Skeletal muscle cell (primary cell): ENCODE data around the gene SEMA6D.
"Not testable (repeated sequence)": the region's sequence is repeated elsewhere in the genome, so short reads cannot be mapped to it uniquely, and the experiment has no call there.

Source experiments
- DNase-seq: peaks from one replicate; pipeline ENCODE4 v3.0.0-alpha.2; 2010; ENCODE audit warnings: low read depth
- H3K4me3 ChIP-seq: 2 replicates; pipeline ENCODE4 v1.5.1; 2011; ENCODE audit warnings: low read depth, mild to moderate bottlenecking, control low read depth, low read length, moderate library complexity

Gene SEMA6D

GRCh38 chr15:47716516-47716915 is 789 bp upstream of the SEMA6D start:
- peak overlapping the region; percentile 71 for H3K4me3 ChIP-seq

GRCh38 chr15:47718497-47719437 is 1.5 kb downstream of the SEMA6D start:
- DNase-seq = peak; percentile 9
- H3K4me3 ChIP-seq = peak overlapping the region; percentile 71

More at GRCh38 chr15:47716516-47716915, 789 bp upstream of the SEMA6D start:
- no peak for DNase-seq

- no peak for DNase-seq
- no peak overlapping the region for H3K4me3 ChIP-seq
Measured at GRCh38 chr15:47719730-47720129, 2.4 kb downstream of the SEMA6D start.

GRCh38 chr15:47720555-47720954 is 3.2 kb downstream of the SEMA6D start:
- no peak overlapping the region for H3K4me3 ChIP-seq

GRCh38 chr15:47721676-47722075 is 4.4 kb downstream of the SEMA6D start:
- H3K4me3 ChIP-seq = no peak overlapping the region
- DNase-seq = no peak

More at GRCh38 chr15:47720555-47720954, 3.2 kb downstream of the SEMA6D start:
- DNase-seq = no peak

GRCh38 chr15:47724346-47724745 is 7.0 kb downstream of the SEMA6D start:
- no peak for DNase-seq
- no peak overlapping the region for H3K4me3 ChIP-seq

- DNase-seq = no peak
Measured at GRCh38 chr15:47725051-47725450, 7.7 kb downstream of the SEMA6D start.

GRCh38 chr15:47725906-47726305 is 8.6 kb downstream of the SEMA6D start:
- no peak overlapping the region for H3K4me3 ChIP-seq
- DNase-seq = no peak

More at GRCh38 chr15:47725051-47725450, 7.7 kb downstream of the SEMA6D start:
- no peak overlapping the region for H3K4me3 ChIP-seq

GRCh38 chr15:47726399-47726823 is 9.1 kb downstream of the SEMA6D start:
- no peak overlapping the region for H3K4me3 ChIP-seq
- DNase-seq = no peak

- H3K4me3 ChIP-seq = no peak overlapping the region
- DNase-seq = no peak
Measured at GRCh38 chr15:47727137-47727536, 9.8 kb downstream of the SEMA6D start.

- DNase-seq = no peak
Measured at GRCh38 chr15:47727676-47728075, 10.4 kb downstream of the SEMA6D start.

GRCh38 chr15:47728426-47728825 is 11.1 kb downstream of the SEMA6D start:
- DNase-seq = no peak
- H3K4me3 ChIP-seq = no peak overlapping the region

More at GRCh38 chr15:47727676-47728075, 10.4 kb downstream of the SEMA6D start:
- H3K4me3 ChIP-seq = no peak overlapping the region

- no peak for DNase-seq
- H3K4me3 ChIP-seq = no peak overlapping the region
Measured at GRCh38 chr15:47728886-47729285, 11.6 kb downstream of the SEMA6D start.

- no peak overlapping the region for H3K4me3 ChIP-seq
- no peak for DNase-seq
Measured at GRCh38 chr15:47731230-47731629, 13.9 kb downstream of the SEMA6D start.

- DNase-seq = no peak
- no peak overlapping the region for H3K4me3 ChIP-seq
Measured at GRCh38 chr15:47732248-47732647, 14.9 kb downstream of the SEMA6D start.

GRCh38 chr15:47733085-47733484 is 15.8 kb downstream of the SEMA6D start:
- no peak for DNase-seq
- H3K4me3 ChIP-seq = no peak overlapping the region

- no peak overlapping the region for H3K4me3 ChIP-seq
Measured at GRCh38 chr15:47736143-47736786, 19.0 kb downstream of the SEMA6D start.

GRCh38 chr15:47737477-47737876 is 20.2 kb downstream of the SEMA6D start:
- no peak for DNase-seq
- no peak overlapping the region for H3K4me3 ChIP-seq

More at GRCh38 chr15:47736143-47736786, 19.0 kb downstream of the SEMA6D start:
- DNase-seq = no peak

GRCh38 chr15:47738144-47738825 is 21.0 kb downstream of the SEMA6D start:
- not testable (repeated sequence) for DNase-seq, H3K4me3 ChIP-seq

- DNase-seq = no peak
- no peak overlapping the region for H3K4me3 ChIP-seq
Measured at GRCh38 chr15:47741082-47741481, 23.8 kb downstream of the SEMA6D start.
